Measurements from ENCODE around the gene TLE5. TPM values are rescaled to one million over a fixed set of nuclear protein-coding genes. Genes with fewer than 3 reads are reported as not detected.

TLE5 gene
- total and polyA plus RNA-seq, 9 of the 15 experiments (the other 6 are each of a cell fraction or from before 2014, with no cell fraction given): 2.0 to 347 (median 235) TPM

- no peaks in the 10 kb centered on the region for H3K9me1 ChIP-seq (ENCODE audit: control insufficient read depth, insufficient read depth, low read length)
- no peaks in the 10 kb centered on the region for H3K9me3 ChIP-seq (replicated peaks; ENCODE audit: control insufficient read depth, insufficient read depth, low read depth, low read length)
- no TSS peak for BruUV-seq (replicated peaks)
- ChIA-PET POLR2A (interaction anchor here (0.7 to 2.5 kb wide), 2 partner anchors 8 to 15 kb away, joined by 3 to 12 read pairs; no protein-coding TSS in a partner anchor), CTCF (ENCODE audit: low intra/inter-chr PET ratio) (no interaction called here)
- in situ Hi-C loops (cut with MboI): no loop called here
- whole genome bisulfite sequencing (ENCODE audit: insufficient coverage, low coverage, missing lambda C conversion rate): 35% methylated on average over 2 of the region's 2 CpGs
- H3K36me3 ChIP-seq (ENCODE audit: control insufficient read depth, insufficient read depth, low read length): no peaks in the 10 kb centered on the region
- H3K79me2 ChIP-seq (ENCODE audit: control insufficient read depth, insufficient read depth, low read length): no peaks in the 10 kb centered on the region
- no peak overlapping the region for H3K9ac ChIP-seq (ENCODE audit: insufficient read depth in 1 of 2, low read depth in 2 of 2, low read length in 2 of 2)
- H3K27me3 ChIP-seq (ENCODE audit: control insufficient read depth in 2 of 2, insufficient read depth in 2 of 2, low read length in 2 of 2): no peaks in the 10 kb centered on the region
- peaks cover 23 to 36% of the 10 kb centered on the region in 2 experiments for H3K4me1 ChIP-seq (replicated peaks in 1 of 2; ENCODE audit: control insufficient read depth in 2 of 2, insufficient read depth in 2 of 2, low read length in 2 of 2)
- no peak for DNase-seq (ENCODE audit: extremely low read depth in 1 of 4, low spot score in 3 of 4)
- intact Hi-C loops (cut with micrococcal nuclease): no loop called here
- FAIRE-seq: peak; percentile 19
- H3K4me3 ChIP-seq: no peak overlapping the region
- no peaks in the 10 kb centered on the region for H4K20me1 ChIP-seq (replicated peaks; ENCODE audit: control insufficient read depth, insufficient read depth, low read length)
- no peak for ATAC-seq
- no peak overlapping the region for H3K27ac ChIP-seq (ENCODE audit: extremely low read depth, low read depth, low read length)
- H3K4me2 ChIP-seq (ENCODE audit: insufficient read depth, low read length): no peak overlapping the region
- no peak for TF ChIP-seq MTA2 (IDR thresholded peaks at IDR 0.05; ENCODE audit: low read depth)
- no peak overlapping the region for H2AFZ ChIP-seq (ENCODE audit: low read depth, low read length)
These were observed 35.0 kb downstream of the TLE5 start for GRCh38 chr19:3027292-3027691.

GRCh38 chr19:3026768-3027167, 35.5 kb downstream of the TLE5 start:
- ATAC-seq (no peak), DNase-seq (ENCODE audit: extremely low read depth in 1 of 4, low spot score in 3 of 4) (no peak), FAIRE-seq (no peak)
- H3K27ac ChIP-seq (ENCODE audit: extremely low read depth, low read depth, low read length): no peak overlapping the region
- H3K27me3 ChIP-seq (ENCODE audit: control insufficient read depth in 2 of 2, insufficient read depth in 2 of 2, low read length in 2 of 2): no peaks in the 10 kb centered on the region
- WGBS (ENCODE audit: insufficient coverage, low coverage, missing lambda C conversion rate): 38% methylated on average over 1 of the region's 1 CpG
- H3K4me1 ChIP-seq (replicated peaks in 1 of 2; ENCODE audit: control insufficient read depth in 2 of 2, insufficient read depth in 2 of 2, low read length in 2 of 2): peaks cover 23 to 40% of the 10 kb centered on the region in 2 experiments
- no peak overlapping the region for H3K4me2 ChIP-seq (ENCODE audit: insufficient read depth, low read length)
- H3K4me3 ChIP-seq: no peak overlapping the region
- no peaks in the 10 kb centered on the region for H4K20me1 ChIP-seq (replicated peaks; ENCODE audit: control insufficient read depth, insufficient read depth, low read length)
- H3K36me3 ChIP-seq (ENCODE audit: control insufficient read depth, insufficient read depth, low read length): no peaks in the 10 kb centered on the region
- intact Hi-C loops (cut with micrococcal nuclease): no loop called here
- H3K9ac ChIP-seq (ENCODE audit: insufficient read depth in 1 of 2, low read depth in 2 of 2, low read length in 2 of 2): no peak overlapping the region
- BruUV-seq (replicated peaks): no TSS peak
- CTCF ChIA-PET (ENCODE audit: low intra/inter-chr PET ratio): no interaction called here
- POLR2A ChIA-PET: interaction anchor here (0.7 to 2.5 kb wide), 2 partner anchors 9 to 15 kb away, joined by 3 to 12 read pairs; no protein-coding TSS in a partner anchor
- no peaks in the 10 kb centered on the region for H3K9me1 ChIP-seq (ENCODE audit: control insufficient read depth, insufficient read depth, low read length)
- no peaks in the 10 kb centered on the region for H3K9me3 ChIP-seq (replicated peaks; ENCODE audit: control insufficient read depth, insufficient read depth, low read depth, low read length)
- H2AFZ ChIP-seq (ENCODE audit: low read depth, low read length): no peak overlapping the region
- H3K79me2 ChIP-seq (ENCODE audit: control insufficient read depth, insufficient read depth, low read length): no peaks in the 10 kb centered on the region
- in situ Hi-C loops (cut with MboI): no loop called here
- TF ChIP-seq GATAD2A (IDR thresholded peaks at IDR 0.05) (0 out of 2 replicates have a peak, but pooled peaks have one; percentile 46), EP400 (IDR thresholded peaks at IDR 0.05) (peak; percentile 64; the same call in 1 of the 2 replicates), HLTF (IDR thresholded peaks at IDR 0.05) (peak; percentile 39; the same call in 1 of the 2 replicates), CBX8 (IDR thresholded peaks at IDR 0.05; ENCODE audit: borderline replicate concordance, extremely low read depth, low read depth, low read length, poor library complexity, severe bottlenecking) (no peak), MEF2D (tag; conservative IDR thresholded peaks at IDR 0.05; ENCODE audit: low read depth) (0 out of 2 replicates have a peak, but pooled peaks have one; percentile 43), HDAC2 (IDR thresholded peaks at IDR 0.05) (peak; percentile 82; the same call in 1 of the 2 replicates), ELK1 (CRISPR knock-in tag; IDR thresholded peaks at IDR 0.05) (no peak), ZFP91 (CRISPR knock-in tag; IDR thresholded peaks at IDR 0.05) (no peak), HMG20B (CRISPR knock-in tag; IDR thresholded peaks at IDR 0.05) (no peak), TRIM24 (IDR thresholded peaks at IDR 0.05) (peak in 1 of 2 experiments; percentile 95; a peak in 2 of 4 replicates), ELF4 (CRISPR knock-in tag; IDR thresholded peaks at IDR 0.05) (no peak), ZKSCAN3 (CRISPR knock-in tag; IDR thresholded peaks at IDR 0.05) (peak; percentile 99), MECOM (CRISPR knock-in tag; IDR thresholded peaks at IDR 0.05) (no peak), STAT5B (CRISPR knock-in tag; IDR thresholded peaks at IDR 0.05) (no peak), NEUROD1 (IDR thresholded peaks at IDR 0.05; ENCODE audit: borderline replicate concordance, low read depth, low read length, partially characterized antibody) (no peak)

All from K562 (cell line).